HL-60 (cell line): ENCODE data around the gene PASD1.

Experiments used
- GABPA ChIP-seq: IDR thresholded peaks from 2 replicates; pipeline ENCODE4 v1.6.1; 2012; ENCODE audit warnings: low read depth
- TF ChIP-seq, protein P1 (sequence below): IDR thresholded peaks from one replicate; pipeline ENCODE4 v1.5.1; 2011; ENCODE audit warnings: low read length, control low read depth, inconsistent platforms; ENCODE audit not compliant: insufficient read depth

DNA sequence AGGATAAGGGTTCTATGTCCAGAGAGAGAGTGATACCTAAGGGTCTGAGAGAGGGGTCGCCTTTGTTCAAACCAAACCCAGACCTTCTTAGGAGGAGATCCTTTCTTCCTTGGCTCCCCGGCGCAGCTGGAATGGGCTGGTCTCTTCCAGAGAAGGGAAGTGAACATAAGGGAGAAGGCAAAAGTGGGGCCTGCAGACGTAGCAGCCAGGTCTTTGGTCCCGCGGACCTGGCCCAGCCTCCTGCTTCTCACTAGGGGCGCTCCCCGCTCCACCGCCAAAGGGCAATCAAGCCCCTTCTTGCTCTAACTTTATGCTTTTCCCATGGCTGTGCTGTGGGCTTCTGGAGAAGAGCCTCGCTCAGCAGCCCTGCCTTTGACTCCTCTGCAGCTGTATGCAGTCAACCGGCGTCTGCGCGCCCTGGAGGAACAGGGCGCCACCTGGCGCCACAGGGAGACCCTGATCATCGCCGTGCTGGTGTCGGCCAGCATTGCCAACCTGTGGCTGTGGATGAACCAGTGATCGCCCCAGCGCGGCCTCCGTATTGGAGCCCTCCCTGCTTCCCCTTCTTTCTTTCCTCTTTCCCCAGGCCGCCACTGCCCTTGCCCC is 158.9 kb downstream of the PASD1 start:
- TF ChIP-seq, protein P1, sequence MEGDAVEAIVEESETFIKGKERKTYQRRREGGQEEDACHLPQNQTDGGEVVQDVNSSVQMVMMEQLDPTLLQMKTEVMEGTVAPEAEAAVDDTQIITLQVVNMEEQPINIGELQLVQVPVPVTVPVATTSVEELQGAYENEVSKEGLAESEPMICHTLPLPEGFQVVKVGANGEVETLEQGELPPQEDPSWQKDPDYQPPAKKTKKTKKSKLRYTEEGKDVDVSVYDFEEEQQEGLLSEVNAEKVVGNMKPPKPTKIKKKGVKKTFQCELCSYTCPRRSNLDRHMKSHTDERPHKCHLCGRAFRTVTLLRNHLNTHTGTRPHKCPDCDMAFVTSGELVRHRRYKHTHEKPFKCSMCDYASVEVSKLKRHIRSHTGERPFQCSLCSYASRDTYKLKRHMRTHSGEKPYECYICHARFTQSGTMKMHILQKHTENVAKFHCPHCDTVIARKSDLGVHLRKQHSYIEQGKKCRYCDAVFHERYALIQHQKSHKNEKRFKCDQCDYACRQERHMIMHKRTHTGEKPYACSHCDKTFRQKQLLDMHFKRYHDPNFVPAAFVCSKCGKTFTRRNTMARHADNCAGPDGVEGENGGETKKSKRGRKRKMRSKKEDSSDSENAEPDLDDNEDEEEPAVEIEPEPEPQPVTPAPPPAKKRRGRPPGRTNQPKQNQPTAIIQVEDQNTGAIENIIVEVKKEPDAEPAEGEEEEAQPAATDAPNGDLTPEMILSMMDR, result no peak
- no peak for TF ChIP-seq GABPA
